GM19463 (cell line): ENCODE data around the gene MTARC1.

Source experiments
- ATAC-seq: cut with Tn5 transposase; IDR thresholded peaks from one replicate; pipeline ENCODE4 v1.9.1; 2021; ENCODE audit warnings: mild to moderate bottlenecking, moderate library complexity; ENCODE audit not compliant: unreplicated experiment

The MTARC1 gene

GRCh38 chr1:220803401-220804201 lies 16.9 kb downstream of the MTARC1 start:
- peak; percentile 53 for ATAC-seq

- no peak for ATAC-seq
Measured at GRCh38 chr1:220804202-220804586, 17.5 kb downstream of the MTARC1 start.

GRCh38 chr1:220806408-220806807 lies 19.7 kb downstream of the MTARC1 start:
- no peak for ATAC-seq

GRCh38 chr1:220807726-220808125 lies 21.0 kb downstream of the MTARC1 start:
- no peak for ATAC-seq

- no peak for ATAC-seq
Measured at GRCh38 chr1:220808345-220809186, 21.9 kb downstream of the MTARC1 start.

- ATAC-seq: no peak
Measured at GRCh38 chr1:220809187-220809550, 22.5 kb downstream of the MTARC1 start.

- ATAC-seq: no peak
Measured at GRCh38 chr1:220809704-220810103, 23.0 kb downstream of the MTARC1 start.

GRCh38 chr1:220810179-220810653 lies 23.5 kb downstream of the MTARC1 start:
- peak; percentile 91 for ATAC-seq

- ATAC-seq: no peak
Measured at GRCh38 chr1:220810963-220811362, 24.2 kb downstream of the MTARC1 start.

- ATAC-seq: no peak
Measured at GRCh38 chr1:220811695-220812094, 25.0 kb downstream of the MTARC1 start.

GRCh38 chr1:220812308-220812707 lies 25.6 kb downstream of the MTARC1 start:
- no peak for ATAC-seq

GRCh38 chr1:220813013-220813412 lies 26.3 kb downstream of the MTARC1 start:
- ATAC-seq: no peak

GRCh38 chr1:220815409-220815808 lies 28.7 kb downstream of the MTARC1 start:
- ATAC-seq: no peak

GRCh38 chr1:220817907-220818306 lies 31.2 kb downstream of the MTARC1 start:
- no peak for ATAC-seq

GRCh38 chr1:220818421-220819173 lies 31.9 kb downstream of the MTARC1 start:
- no peak for ATAC-seq

- no peak for ATAC-seq
Measured at GRCh38 chr1:220819467-220820026, 32.8 kb downstream of the MTARC1 start.

GRCh38 chr1:220824031-220824989 lies 37.6 kb downstream of the MTARC1 start:
- ATAC-seq: no peak

GRCh38 chr1:220825819-220826551 lies 39.3 kb downstream of the MTARC1 start:
- ATAC-seq: no peak

- no peak for ATAC-seq
Measured at GRCh38 chr1:220826729-220827128, 40.0 kb downstream of the MTARC1 start.
